Endothelial cell of umbilical vein (primary cell): Measurements from ENCODE around the gene TMEM9B. TPM values are rescaled to one million over a fixed set of nuclear protein-coding genes. Genes with fewer than 3 reads are reported as not detected.
A peak's percentile ranks its signal among the peaks of the same experiment; 100 is the strongest.

Source experiments
- BruUV-seq: library from RNA; stranded (reverse); fragments of 400-500 nt; replicated peaks from 2 replicates; lab custom pipeline; 2021; lab: Mats Ljungman, UMichigan
- CTCF ChIA-PET: fragments of 300-600, 350-600 bp; sonication (Branson Sonifier 250); formaldehyde crosslinking; loops from one replicate; lab custom pipeline; 2021; ENCODE audit warnings: antibody characterized with exemption, inconsistent platforms; lab: Charles Lee
- POLR2A ChIA-PET: fragments of 300-600, 350-600 bp; sonication (Branson Sonifier 250); formaldehyde crosslinking; loops from one replicate; lab custom pipeline; 2021; ENCODE audit warnings: antibody characterized with exemption, inconsistent platforms; lab: Charles Lee
- DNase-seq: peaks from one replicate; pipeline ENCODE4 v3.0.0-alpha.2; 2011; ENCODE audit warnings: low read depth, low spot score
- FAIRE-seq: peaks from 2 replicates; lab custom pipeline; 2011; peaks lifted over from hg19 to GRCh38; lab: Jason Lieb, UNC
- H2AFZ ChIP-seq: 2 replicates; pipeline ENCODE4 v1.6.0; 2012; ENCODE audit warnings: low read depth, low read length, control low read depth, inconsistent platforms
- H3K27ac ChIP-seq: 2 replicates; pipeline ENCODE4 v1.5.1; 2011; ENCODE audit warnings: low read depth, mild to moderate bottlenecking, control low read depth, low read length, moderate library complexity; ENCODE audit not compliant: insufficient read depth
- H3K27me3 ChIP-seq, 2 experiments: 2 replicates each; pipeline versions ENCODE4 v1.6.0 to v1.6.1; 2011; ENCODE audit warnings: low read length in 2 of 2, mixed read lengths in 1 of 2; ENCODE audit not compliant: control insufficient read depth in 2 of 2, insufficient read depth in 2 of 2
- H3K36me3 ChIP-seq, 2 experiments: 2 replicates in 1 of 2; 3 replicates in 1 of 2; pipeline ENCODE4 v1.5.1; 2011; ENCODE audit warnings: low read length in 2 of 2, mild to moderate bottlenecking in 1 of 2, moderate library complexity in 1 of 2; ENCODE audit not compliant: control insufficient read depth in 2 of 2, insufficient read depth in 2 of 2; ENCODE audit errors: extremely low read depth in 1 of 2
- H3K4me1 ChIP-seq: 3 replicates; pipeline ENCODE4 v1.5.1; 2011; ENCODE audit warnings: mild to moderate bottlenecking, low read length; ENCODE audit not compliant: control insufficient read depth, insufficient read depth; ENCODE audit errors: extremely low read depth
- H3K4me2 ChIP-seq: 2 replicates; pipeline ENCODE4 v1.6.1; 2011; ENCODE audit warnings: low read length, control low read depth, mixed read lengths; ENCODE audit not compliant: insufficient read depth
- H3K4me3 ChIP-seq, 3 experiments: fragments of 200-600 bp in 1 of 3; sonication (generic), shearing (Covaris generic) in 1 of 3; replicated peaks in 1 of 3; 2 replicates each; pipeline ENCODE4 v1.5.1; 2011 to 2016; ENCODE audit warnings: control low read depth in 3 of 3, low read length in 3 of 3, mild to moderate bottlenecking in 2 of 3, inconsistent platforms in 1 of 3, low read depth in 1 of 3, moderate library complexity in 1 of 3; ENCODE audit not compliant: insufficient read depth in 1 of 3
- H3K79me2 ChIP-seq: 2 replicates; pipeline ENCODE4 v1.6.0; 2012; ENCODE audit warnings: low read length, inconsistent platforms; ENCODE audit not compliant: control insufficient read depth, insufficient read depth
- H3K9ac ChIP-seq: replicated peaks from 2 replicates; pipeline ENCODE3; 2011; ENCODE audit warnings: low read length, control low read depth; ENCODE audit not compliant: insufficient read depth; ENCODE audit errors: extremely low read depth
- H3K9me1 ChIP-seq: replicated peaks from 3 replicates; pipeline ENCODE4 v1.6.0; 2011; ENCODE audit warnings: mild to moderate bottlenecking, low read length; ENCODE audit not compliant: control insufficient read depth, insufficient read depth; ENCODE audit errors: extremely low read depth
- H3K9me3 ChIP-seq: replicated peaks from 2 replicates; pipeline ENCODE4 v1.5.1; 2012; ENCODE audit warnings: low read length, inconsistent platforms; ENCODE audit not compliant: control insufficient read depth, insufficient read depth
- H4K20me1 ChIP-seq: replicated peaks from 2 replicates; pipeline ENCODE3; 2011; ENCODE audit warnings: mild to moderate bottlenecking, low read length; ENCODE audit not compliant: control insufficient read depth, insufficient read depth; ENCODE audit errors: extremely low read depth
- CTCF ChIP-seq, 2 donors: IDR thresholded peaks; 1 replicate in 1 of 2; 2 replicates in 1 of 2; pipeline ENCODE4 v1.5.1; 2011; ENCODE audit warnings: low read length in 2 of 2, mild to moderate bottlenecking in 2 of 2, moderate library complexity in 2 of 2, control low read depth in 1 of 2, inconsistent platforms in 1 of 2, low read depth in 1 of 2; ENCODE audit not compliant: insufficient read depth in 1 of 2; ENCODE audit errors: extremely low read depth in 1 of 2
- EZH2 ChIP-seq: IDR thresholded peaks from 2 replicates; pipeline ENCODE4 v1.6.1; 2012; ENCODE audit warnings: borderline replicate concordance, low read depth, mild to moderate bottlenecking, moderate library complexity, low read length, inconsistent platforms; ENCODE audit not compliant: severe bottlenecking
- FOS ChIP-seq: IDR thresholded peaks from 2 replicates; pipeline ENCODE4 v1.6.1; 2011; ENCODE audit warnings: mild to moderate bottlenecking, low read length, moderate library complexity, borderline replicate concordance; ENCODE audit not compliant: insufficient read depth
- GATA2 ChIP-seq: IDR thresholded peaks from 2 replicates; pipeline ENCODE4 v1.7.0; 2011; ENCODE audit warnings: low read depth, mild to moderate bottlenecking, moderate library complexity, mixed read lengths, low read length; ENCODE audit not compliant: insufficient read length, insufficient read depth
- JUN ChIP-seq: IDR thresholded peaks from 2 replicates; pipeline ENCODE4 v1.6.1; 2011; ENCODE audit warnings: borderline replicate concordance, low read depth; ENCODE audit not compliant: insufficient read length, insufficient read depth
- MAX ChIP-seq: IDR thresholded peaks from 2 replicates; pipeline ENCODE4 v1.6.1; 2011; ENCODE audit not compliant: insufficient read depth, insufficient read length
- MYC ChIP-seq: IDR thresholded peaks from one replicate; pipeline ENCODE4 v1.6.1; 2011; ENCODE audit warnings: mild to moderate bottlenecking, low read depth, low read length
- POLR2A ChIP-seq: IDR thresholded peaks from 2 replicates; pipeline ENCODE4 v1.6.1; 2012; ENCODE audit warnings: low read depth, mild to moderate bottlenecking, control low read depth, low read length
- POLR2AphosphoS5 ChIP-seq: IDR thresholded peaks from 2 replicates; pipeline ENCODE4 v1.6.1; 2012; ENCODE audit warnings: low read depth, mild to moderate bottlenecking, control low read depth, low read length, moderate library complexity; ENCODE audit not compliant: insufficient read depth
- dilution Hi-C: fragments of 300-500 bp; cut with MboI; formaldehyde crosslinking; loops from one replicate; pipeline ENCODE4 v1.15.0; 2019; ENCODE audit warnings: low sequenced_read_pairs; ENCODE audit not compliant: extremely low pct_ligation_motif_present
- intact Hi-C: fragments of 100-400 bp; cut with micrococcal nuclease; formaldehyde crosslinking; loops from one replicate; pipeline ENCODE4 v1.10.0; 2022
- polyA plus RNA-seq, 4 experiments: library from polyadenylated mRNA; depleted of rRNA in 3 of 4; stranded (reverse) in 3 of 4; unstranded in 1 of 4; fragments of >200 nt; gene quantifications; 2 replicates each; pipeline versions ENCODE4 v1.2.1 to v1.2.3, GENCODE V29; 2011 to 2012; ENCODE audit warnings: missing spikeins in 1 of 4
- total RNA-seq: library from RNA; stranded (reverse); gene quantifications from 2 replicates; pipeline ENCODE4 v1.2.3, GENCODE V29; 2021

The TMEM9B gene
- total and polyA plus RNA-seq, 2 donors (not counting 3 experiments of a cell fraction or from before 2014, with no cell fraction given), result 28.2 to 30.2 TPM

DNA sequence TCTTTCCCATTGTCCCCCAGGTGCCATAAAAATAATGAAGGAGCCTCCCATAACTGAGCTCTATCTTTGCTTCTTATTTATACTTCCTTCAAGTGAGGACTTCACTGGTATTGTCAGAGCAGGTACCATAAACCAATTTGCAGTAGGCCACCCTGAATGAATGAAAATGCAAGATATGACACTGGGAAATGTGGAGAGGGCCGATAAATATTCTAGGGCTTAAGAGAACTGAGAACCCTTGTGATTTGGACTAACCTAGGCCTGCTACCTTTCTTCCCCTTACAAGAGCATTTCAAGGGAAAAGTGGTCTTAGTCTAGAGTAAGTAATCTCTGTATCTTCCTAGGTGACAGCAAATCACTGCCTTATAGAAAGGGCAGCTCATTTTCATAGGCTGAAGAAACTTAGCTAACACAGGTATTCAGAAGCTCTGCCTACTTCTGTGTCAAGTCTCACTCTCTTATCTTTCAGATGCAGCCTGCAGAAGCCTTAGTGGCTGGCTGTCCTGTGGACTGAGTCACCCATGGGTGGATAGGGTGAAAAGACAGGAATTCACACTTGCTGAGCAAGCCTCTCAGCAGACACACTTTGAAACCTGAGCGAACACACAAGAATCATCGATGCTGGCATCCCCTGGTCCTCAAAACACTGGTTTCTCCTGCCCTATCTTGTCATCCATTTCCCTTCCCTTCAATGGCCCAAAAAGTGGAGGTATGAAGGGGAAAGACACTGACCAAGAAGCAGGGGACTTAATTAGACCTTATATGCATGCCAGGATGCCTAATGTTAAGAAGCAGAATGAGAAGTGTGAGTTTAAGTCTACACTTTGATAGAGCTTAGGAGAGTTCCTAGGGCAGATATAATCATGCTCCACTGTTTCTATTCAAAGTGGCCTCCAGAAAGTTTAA lies 24.3 kb upstream of the TMEM9B start:
- H3K4me3 ChIP-seq, result no peak overlapping the region
- H3K4me2 ChIP-seq, result no peak overlapping the region
- TF ChIP-seq FOS (no peak), GATA2 (peak; percentile 13)
- no peak overlapping the region for H3K27ac ChIP-seq
- ChIA-PET POLR2A (interaction anchor here (1.2 kb wide), 1 partner anchor 15 kb away, joined by 3 read pairs; the partner anchor contains the start of gene NRIP3), CTCF (no interaction called here)
- no peaks in the 10 kb centered on the region for H3K79me2 ChIP-seq
- H3K36me3 ChIP-seq, result no peaks in the 10 kb centered on the region
- H2AFZ ChIP-seq, result no peak overlapping the region
- FAIRE-seq (no peak), DNase-seq (no peak)
- BruUV-seq, result no TSS peak
- no peaks in the 10 kb centered on the region for H3K9me1 ChIP-seq
- no peaks in the 10 kb centered on the region for H3K27me3 ChIP-seq
- no peak overlapping the region for H3K9ac ChIP-seq
- H3K4me1 ChIP-seq, result no peaks in the 10 kb centered on the region
- no peaks in the 10 kb centered on the region for H4K20me1 ChIP-seq
- dilution Hi-C loops, result no loop called here
- intact Hi-C loops, result no loop called here
- H3K9me3 ChIP-seq, result no peaks in the 10 kb centered on the region

DNA sequence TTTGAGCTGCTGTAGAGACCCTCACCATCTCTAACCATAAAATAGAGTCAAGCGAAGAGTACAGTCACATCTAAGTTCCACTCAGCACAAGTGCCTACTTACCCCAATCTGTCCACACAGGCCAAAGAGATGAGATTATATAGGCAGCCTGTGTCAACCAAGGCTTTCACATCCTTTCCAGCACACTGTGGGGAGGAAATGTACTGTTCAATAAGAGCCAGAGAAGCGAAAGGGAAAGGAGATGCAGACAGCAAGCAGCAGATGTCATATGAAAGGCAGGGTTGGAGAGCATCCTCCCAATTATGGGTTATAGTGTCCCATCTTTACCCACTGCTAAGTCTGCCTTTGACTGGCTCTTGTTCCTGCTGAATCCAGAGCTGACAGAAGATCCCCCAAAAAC lies 23.2 kb upstream of the TMEM9B start:
- dilution Hi-C loops, result no loop called here

More for the DNA sequence above, 23.2 kb upstream of the TMEM9B start:
- TF ChIP-seq FOS (no peak), JUN (no peak), CTCF (IDR thresholded peaks at IDR 0.05; ENCODE audit: extremely low read depth in 1 of 2, insufficient read depth in 1 of 2, low read depth in 1 of 2, low read length in 2 of 2) (no peak), GATA2 (no peak), POLR2A (no peak), POLR2AphosphoS5 (no peak), MAX (no peak), EZH2 (no peak), MYC (no peak)
- Histone ChIP-seq H2AFZ (no peak overlapping the region), H3K4me3 (no peak overlapping the region), H3K36me3 (no peaks in the 10 kb centered on the region), H3K9me3 (no peaks in the 10 kb centered on the region), H3K27ac (no peak overlapping the region), H3K27me3 (no peaks in the 10 kb centered on the region), H3K79me2 (no peaks in the 10 kb centered on the region), H3K9me1 (no peaks in the 10 kb centered on the region), H4K20me1 (no peaks in the 10 kb centered on the region), H3K4me1 (no peaks in the 10 kb centered on the region), H3K4me2 (no peak overlapping the region), H3K9ac (no peak overlapping the region)
- DNase-seq (no peak), FAIRE-seq (no peak)
- CTCF ChIA-PET, result no interaction called here
- no TSS peak for BruUV-seq
- POLR2A ChIA-PET, result no interaction called here
- intact Hi-C loops, result no loop called here
